Heart left ventricle (tissue), 16 donors: ENCODE results near the gene RPGRIP1. TPM values are rescaled to one million over a fixed set of nuclear protein-coding genes. Genes with fewer than 3 reads are reported as not detected.

Experiments
- ATAC-seq, 4 donors: fragments of 200-7000 bp; cut with Tn5 transposase; one replicate each; pipeline ENCODE4 v1.9.1; 2020 to 2022; ENCODE audit warnings: moderate library complexity in 4 of 4, mild to moderate bottlenecking in 3 of 4, moderate number of reproducible peaks in 1 of 4
- DNase-seq, 5 donors: peaks; one replicate each; pipeline ENCODE4 v3.0.0-alpha.2; 2020
- H3K27ac ChIP-seq, 12 donors: fragments of 200-600 bp; sonication (generic) in 4 of 12; one replicate each; pipeline versions ENCODE4 v1.5.0 to v1.8.0; 2016 to 2022; ENCODE audit warnings: mild to moderate bottlenecking in 2 of 12
- H3K27me3 ChIP-seq, 9 donors: fragments of 200-600 bp; sonication (generic) in 2 of 9; one replicate each; pipeline versions ENCODE4 v1.5.1 to v1.8.0; 2016 to 2022; ENCODE audit warnings: mild to moderate bottlenecking in 3 of 9
- H3K36me3 ChIP-seq, 9 donors: fragments of 200-600 bp; sonication (generic) in 2 of 9; one replicate each; pipeline versions ENCODE4 v1.5.0 to v1.8.0; 2018 to 2022; ENCODE audit warnings: mild to moderate bottlenecking in 2 of 9
- H3K4me1 ChIP-seq, 12 donors: fragments of 200-600 bp; sonication (generic) in 4 of 12; one replicate each; pipeline versions ENCODE4 v1.5.0 to v1.8.0; 2016 to 2022; ENCODE audit warnings: mild to moderate bottlenecking in 3 of 12
- H3K4me3 ChIP-seq, 12 donors: fragments of 200-600 bp; sonication (generic) in 4 of 12; one replicate each; pipeline versions ENCODE4 v1.5.0 to v1.8.0; 2017 to 2022; ENCODE audit warnings: mild to moderate bottlenecking in 9 of 12, moderate library complexity in 4 of 12
- H3K9me3 ChIP-seq, 12 donors: fragments of 200-600 bp; sonication (generic) in 4 of 12; one replicate each; pipeline versions ENCODE4 v1.5.0 to v1.8.0; 2016 to 2022; ENCODE audit warnings: mild to moderate bottlenecking in 1 of 12
- CTCF ChIP-seq, 12 donors: fragments of 200-600 bp; sonication (generic) in 4 of 12; IDR thresholded peaks; one replicate each; pipeline versions ENCODE4 v1.5.0 to v1.8.0; 2018 to 2022; ENCODE audit warnings: antibody characterized with exemption in 12 of 12, mild to moderate bottlenecking in 5 of 12
- POLR2A ChIP-seq, 2 donors: fragments of 450-650 bp; IDR thresholded peaks; one replicate each; pipeline ENCODE4 v1.6.1; 2017; ENCODE audit warnings: antibody characterized with exemption in 2 of 2, mild to moderate bottlenecking in 2 of 2, moderate library complexity in 2 of 2
- WGBS, 4 donors: extraction: QIAGEN DNeasy Blood & Tissue Kit in 2 of 4; methylation state at CpG; one replicate each; pipeline versions ENCODE4 v1.1.5 to v1.1.7; 2013 to 2018; 5-methylcytosine and 5-hydroxymethylcytosine counted together
- intact Hi-C, 10 donors: fragments of 100-400 bp; cut with DNase I; formaldehyde crosslinking; loops; one replicate each; pipeline versions ENCODE4 v1.11.1 to v1.14.2; 2022
- polyA plus RNA-seq, 2 donors: library from polyadenylated mRNA; stranded (reverse); fragments of 200-250 nt; gene quantifications; one replicate each; pipeline ENCODE4 v1.2.3, GENCODE V29; 2013
- total RNA-seq, 9 donors: library from RNA; depleted of rRNA in 2 of 9; stranded (reverse); fragments of >200 nt in 2 of 9; fragmentation: NEBNext Ultra II Directional in 3 of 9; extraction: Animal tissue kit (Norgen Biotek cat#: 25700) in 3 of 9; gene quantifications; one replicate each; pipeline versions ENCODE4 v1.1.0 to v1.2.4, GENCODE V29; 2016 to 2023
- donor health status: ischemic (EF 13 %, LVEDD 7.1; RV severe dilation, severe dysfunction).
- donor health status: healthy with polysubstance abuse.
- donor health status: DM: no; HTN: yes; CAD: no.
- donor health status: DM: no; HTN: no; CAD: no.
- donor health status: ischemic (EF 25% LVEDD 6.9; RV normal size, moderate dysfunction).
- donor health status: ischemic (EF 25% LVEDD 5.7; RV mildly dilated, moderate dysfunction).
- donor health status: healthy.
- donor health status: DM: yes; HTN: yes; CAD: no.
- donor health status: ischemic (EF 35%, LVEDD 5.7; RV mildly dilated, moderate dysfunction).
- donor health status: nonischemic (EF 11% LVEDD 7.7; RV severe dilation, severe dysfunction).
- donor health status: DM: yes; HTN: yes; CAD: no.
- donor health status: PGD.
- donor health status: ischemic (EF 29% LVEDD 5.4; RV normal size, mild dysfunction).
- donor health status: nonischemic (EF 23%, LVEDD 6.1; RV moderate dilation, normal function).

RPGRIP1 gene
- total and polyA plus RNA-seq, 11 donors: 0.12 to 0.81 (median 0.33) TPM; not detected in 1

- no peak overlapping the region for H3K4me3 ChIP-seq
- intact Hi-C loops: loop anchor here in 1 of 10 donors (1.0 kb wide), 1 partner anchor 38 kb away; the partner anchor contains the start of gene HNRNPC
- H3K36me3 ChIP-seq: no peaks in the 10 kb centered on the region
- H3K9me3 ChIP-seq: no peaks in the 10 kb centered on the region
- DNase-seq (no peak), ATAC-seq (no peak)
- H3K4me1 ChIP-seq: peaks cover 0 to 11% (median 0%) of the 10 kb centered on the region in 12 donors
- TF ChIP-seq CTCF (IDR thresholded peaks at IDR 0.05) (no peak), POLR2A (IDR thresholded peaks at IDR 0.05) (no peak)
- H3K27ac ChIP-seq: peak overlapping the region in 6 of 12 donors; percentile 60 to 81 (median 66)
- H3K27me3 ChIP-seq: no peaks in the 10 kb centered on the region
- 85 to 88% (median 86%) methylated on average over 3 of the region's 3 CpGs for WGBS, 4 donors
These were observed 27.8 kb downstream of the RPGRIP1 start for GRCh38 chr14:21307637-21308036.

GRCh38 chr14:21308132-21308478 is 28.2 kb downstream of the RPGRIP1 start:
- ATAC-seq: peak; percentile 72 to 85 (median 76)
- intact Hi-C loops: loop anchor here in 1 of 10 donors (1.0 kb wide), 1 partner anchor 39 kb away; the partner anchor contains the start of gene HNRNPC

GRCh38 chr14:21308479-21309237 is 28.8 kb downstream of the RPGRIP1 start:
- ATAC-seq (peak; percentile 89 to 93 (median 93)), DNase-seq (peak; percentile 59 to 81 (median 70))
- peaks cover 0 to 11% (median 0%) of the 10 kb centered on the region in 12 donors for H3K4me1 ChIP-seq
- TF ChIP-seq POLR2A (IDR thresholded peaks at IDR 0.05) (peak in 1 of 2 donors; percentile 56), CTCF (IDR thresholded peaks at IDR 0.05) (no peak)
- WGBS, 4 donors: 3 to 5% (median 5%) methylated on average over 16 of the region's 16 CpGs
- peak overlapping the region; percentile 11 to 81 (median 65) for H3K27ac ChIP-seq
- intact Hi-C loops: loop anchor here in 1 of 10 donors (1.0 kb wide), 1 partner anchor 39 kb away; the partner anchor contains the start of gene HNRNPC
- H3K36me3 ChIP-seq: no peaks in the 10 kb centered on the region
- H3K9me3 ChIP-seq: no peaks in the 10 kb centered on the region
- H3K4me3 ChIP-seq: peak overlapping the region in 10 of 12 donors; percentile 2 to 57 (median 45)
- H3K27me3 ChIP-seq: no peaks in the 10 kb centered on the region

More at GRCh38 chr14:21308132-21308478, 28.2 kb downstream of the RPGRIP1 start:
- Histone ChIP-seq H3K4me1 (peaks cover 0 to 11% (median 0%) of the 10 kb centered on the region in 12 donors), H3K9me3 (no peaks in the 10 kb centered on the region), H3K4me3 (peak overlapping the region in 10 of 12 donors; percentile 2 to 57 (median 45)), H3K27ac (peak overlapping the region; percentile 11 to 81 (median 65)), H3K36me3 (no peaks in the 10 kb centered on the region), H3K27me3 (no peaks in the 10 kb centered on the region)
- no peak for DNase-seq
- TF ChIP-seq POLR2A (IDR thresholded peaks at IDR 0.05) (no peak), CTCF (IDR thresholded peaks at IDR 0.05) (no peak)

GRCh38 chr14:21309238-21309636 is 29.4 kb downstream of the RPGRIP1 start:
- WGBS, 4 donors: 71 to 83% (median 81%) methylated on average over 8 of the region's 8 CpGs

More at GRCh38 chr14:21309238-21309636, 29.4 kb downstream of the RPGRIP1 start:
- peaks cover 0 to 11% (median 0%) of the 10 kb centered on the region in 12 donors for H3K4me1 ChIP-seq
- H3K27me3 ChIP-seq: no peaks in the 10 kb centered on the region
- peak overlapping the region in 9 of 12 donors; percentile 28 to 57 (median 46) for H3K4me3 ChIP-seq
- TF ChIP-seq CTCF (IDR thresholded peaks at IDR 0.05) (no peak), POLR2A (IDR thresholded peaks at IDR 0.05) (no peak)
- H3K9me3 ChIP-seq: no peaks in the 10 kb centered on the region
- H3K36me3 ChIP-seq: no peaks in the 10 kb centered on the region
- peak overlapping the region in 5 of 12 donors; percentile 21 to 81 (median 28) for H3K27ac ChIP-seq
- ATAC-seq (no peak), DNase-seq (no peak)
- intact Hi-C loops: no loop called here
